Mesenteric fat pad (tissue), 1 donor: ENCODE results near the gene RCN2. TPM values are rescaled to one million over a fixed set of nuclear protein-coding genes. Genes with fewer than 3 reads are reported as not detected.
"Not testable (repeated sequence)": the region's sequence is repeated elsewhere in the genome, so short reads cannot be mapped to it uniquely, and the experiment has no call there.

ENCODE experiments used
- DNase-seq: peaks from one replicate; pipeline ENCODE4 v3.0.0-alpha.2; 2020; ENCODE audit warnings: low spot score
- long read RNA-seq: library from polyadenylated mRNA; unstranded; transcript quantifications from one replicate; pipeline ENCODE4 v2.0.0, GENCODE V29; 2020
- total RNA-seq: library from RNA; stranded (reverse); fragmentation: NEBNext Ultra II Directional; extraction: Animal tissue kit (Norgen Biotek cat#: 25700); gene quantifications from one replicate; pipeline ENCODE4 v1.2.1, GENCODE V29; 2021
- donor health status: DM: yes; HTN: yes; CAD: no.

RCN2 gene
- 31.4 TPM for total RNA-seq
- long read RNA-seq, full-length matches to known transcripts, result 61 of 64 reads
- long read RNA-seq, partial matches to known transcripts, result 3 of 64 reads
- long read RNA-seq, other reads (novel, unspliced or antisense), result 0 of 64 reads

- DNase-seq, result peak; percentile 98
Observed at GRCh38 chr15:76931397-76932134, at the start of gene RCN2. Gene RCN2 (plus strand): TSS chr15:76931749. CDS start chr15:76931842, 93 bp downstream.

GRCh38 chr15:76885212-76885611 lies 46.3 kb upstream of the RCN2 start:
- DNase-seq, result no peak

GRCh38 chr15:76887280-76888141 lies 44.0 kb upstream of the RCN2 start:
- not testable (repeated sequence) for DNase-seq

- DNase-seq, result not testable (repeated sequence)
Observed at GRCh38 chr15:76892836-76893235, 38.7 kb upstream of the RCN2 start.

GRCh38 chr15:76894174-76894573 lies 37.4 kb upstream of the RCN2 start:
- DNase-seq, result no peak

GRCh38 chr15:76898102-76898501 lies 33.4 kb upstream of the RCN2 start:
- DNase-seq, result no peak

GRCh38 chr15:76899176-76899930 lies 32.2 kb upstream of the RCN2 start:
- DNase-seq, result not testable (repeated sequence)

- not testable (repeated sequence) for DNase-seq
Observed at GRCh38 chr15:76899931-76900310, 31.6 kb upstream of the RCN2 start.

- DNase-seq, result no peak
Observed at GRCh38 chr15:76901965-76902364, 29.6 kb upstream of the RCN2 start.

- DNase-seq, result no peak
Observed at GRCh38 chr15:76903251-76903681, 28.3 kb upstream of the RCN2 start.

- DNase-seq, result no peak
Observed at GRCh38 chr15:76904461-76905012, 27.0 kb upstream of the RCN2 start.

- DNase-seq, result peak; percentile 98
Observed at GRCh38 chr15:76905013-76905839, 26.3 kb upstream of the RCN2 start, which contains the start of gene SCAPER. Gene SCAPER (minus strand): TSS chr15:76905340. CDS start chr15:76883817, 21,523 bp downstream.

GRCh38 chr15:76905855-76906254 lies 25.7 kb upstream of the RCN2 start:
- no peak for DNase-seq

GRCh38 chr15:76912430-76912829 lies 19.1 kb upstream of the RCN2 start:
- no peak for DNase-seq

- DNase-seq, result no peak
Observed at GRCh38 chr15:76913737-76914136, 17.8 kb upstream of the RCN2 start.

GRCh38 chr15:76916369-76916768 lies 15.2 kb upstream of the RCN2 start:
- DNase-seq, result no peak

- DNase-seq, result no peak
Observed at GRCh38 chr15:76928201-76928600, 3.3 kb upstream of the RCN2 start.

GRCh38 chr15:76929011-76929760 lies 2.4 kb upstream of the RCN2 start:
- no peak for DNase-seq

GRCh38 chr15:76930831-76931396 lies 635 bp upstream of the RCN2 start:
- no peak for DNase-seq
